Activated CD4-positive, CD25-positive, alpha-beta regulatory T cell treated with anti-CD3 and anti-CD28 coated beads, Interleukin-2, amount 50 U/mL, for 16 hours (primary cell): Measurements from ENCODE around the gene SGCD.

ENCODE experiments used
- DNase-seq: peaks from one replicate; pipeline ENCODE4 v3.0.0-alpha.2; 2020; ENCODE audit warnings: low read depth, low spot score

Gene SGCD

GRCh38 chr5:156513123-156513815 is 186.3 kb downstream of the SGCD start:
- no peak for DNase-seq

- no peak for DNase-seq
Observed at GRCh38 chr5:156515121-156515520, 188.2 kb downstream of the SGCD start.

DNA sequence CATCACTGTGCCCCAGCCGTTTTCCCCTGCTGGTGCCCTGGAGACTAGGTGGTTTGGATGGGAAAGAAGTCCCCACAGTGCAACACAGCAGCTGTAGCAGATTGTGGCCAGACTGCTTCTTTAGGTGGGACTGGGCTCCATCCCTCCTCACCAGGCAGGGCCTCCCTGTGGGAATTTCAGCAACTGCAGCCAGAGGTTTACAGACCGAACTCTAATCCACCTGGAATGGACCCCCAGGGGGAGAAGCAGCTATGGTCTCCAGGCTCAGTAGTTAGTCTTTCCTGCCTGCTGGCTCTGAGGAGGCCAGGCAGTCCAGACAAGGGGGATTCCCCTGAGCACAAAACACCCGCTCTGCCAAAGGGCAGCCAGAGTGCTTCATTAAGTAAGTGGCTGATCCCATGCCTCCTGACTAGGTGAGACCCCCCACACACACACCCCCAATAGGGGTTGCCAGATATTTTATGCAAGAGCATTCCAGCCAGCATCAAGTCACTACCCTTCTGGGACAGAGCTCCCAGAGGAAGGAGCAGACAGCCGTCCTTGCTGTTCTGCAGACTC is 188.9 kb downstream of the SGCD start:
- no peak for DNase-seq

- DNase-seq, result no peak
Observed at GRCh38 chr5:156522651-156523529, 195.9 kb downstream of the SGCD start.

GRCh38 chr5:156523607-156524006 is 196.6 kb downstream of the SGCD start:
- DNase-seq, result no peak

- no peak for DNase-seq
Observed at GRCh38 chr5:156526081-156526925, 199.3 kb downstream of the SGCD start.

DNA sequence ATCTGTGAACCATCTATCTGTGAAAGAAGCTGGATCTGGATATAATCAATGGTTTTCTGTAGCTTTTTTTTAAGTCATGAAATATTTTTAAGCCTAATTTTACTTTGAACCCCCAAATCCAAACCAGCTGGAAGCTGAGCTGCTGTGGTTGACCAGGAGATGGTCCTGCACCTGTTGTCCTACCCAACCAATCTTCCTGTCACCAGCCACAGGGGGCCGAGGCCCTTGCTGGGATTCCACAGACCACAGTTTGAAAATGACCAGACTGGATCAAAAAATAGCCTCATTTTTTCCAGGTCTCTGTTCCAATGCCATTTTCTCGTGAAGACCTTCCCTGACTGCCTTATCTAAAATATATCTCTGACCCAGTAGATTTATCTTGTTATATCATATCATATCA is 200.6 kb downstream of the SGCD start:
- DNase-seq, result no peak

- no peak for DNase-seq
Observed at GRCh38 chr5:156528673-156529072, 201.7 kb downstream of the SGCD start.

DNA sequence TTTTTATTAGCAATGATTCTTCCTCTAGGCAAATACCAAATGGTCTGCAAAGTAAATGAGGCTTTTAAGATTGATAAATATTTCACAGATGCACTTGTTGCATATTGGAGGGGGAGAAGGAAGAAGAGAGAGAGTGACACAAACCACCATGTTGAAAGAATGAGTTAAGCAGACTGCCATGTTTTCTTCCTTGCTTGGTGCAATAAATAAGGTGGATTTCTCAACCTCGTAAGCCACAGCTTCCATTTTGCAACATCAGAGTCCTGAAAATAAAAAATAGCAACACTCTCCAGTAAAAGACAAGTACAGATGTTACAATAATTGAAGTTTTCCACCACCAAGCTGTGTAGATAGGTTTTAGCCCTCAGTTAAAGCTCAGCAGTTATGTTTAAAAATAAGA is 202.9 kb downstream of the SGCD start:
- DNase-seq, result no peak

DNA sequence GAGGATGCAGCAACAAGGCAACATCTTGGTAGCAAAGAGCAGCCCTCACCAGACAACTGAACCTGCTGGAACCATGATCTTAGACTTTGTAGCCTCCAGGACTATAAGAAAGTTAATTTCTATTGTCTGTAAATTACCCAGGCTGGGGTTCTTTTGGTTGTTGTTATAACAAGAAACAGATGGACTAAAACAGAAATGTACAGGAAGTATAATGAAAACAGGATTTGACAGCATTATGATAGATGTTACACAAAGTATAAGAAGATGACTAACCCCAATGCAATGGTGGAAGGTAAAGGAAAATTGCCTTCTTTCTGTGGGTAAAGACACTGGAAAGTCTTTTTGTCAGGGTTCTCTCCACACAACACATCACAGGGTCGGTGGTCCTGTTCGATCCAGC is 204.2 kb downstream of the SGCD start:
- DNase-seq, result no peak

- DNase-seq, result no peak
Observed at GRCh38 chr5:156532921-156533320, 206.0 kb downstream of the SGCD start.

GRCh38 chr5:156534085-156534484 is 207.1 kb downstream of the SGCD start:
- no peak for DNase-seq

GRCh38 chr5:156534906-156535485 is 208.0 kb downstream of the SGCD start:
- DNase-seq, result no peak

DNA sequence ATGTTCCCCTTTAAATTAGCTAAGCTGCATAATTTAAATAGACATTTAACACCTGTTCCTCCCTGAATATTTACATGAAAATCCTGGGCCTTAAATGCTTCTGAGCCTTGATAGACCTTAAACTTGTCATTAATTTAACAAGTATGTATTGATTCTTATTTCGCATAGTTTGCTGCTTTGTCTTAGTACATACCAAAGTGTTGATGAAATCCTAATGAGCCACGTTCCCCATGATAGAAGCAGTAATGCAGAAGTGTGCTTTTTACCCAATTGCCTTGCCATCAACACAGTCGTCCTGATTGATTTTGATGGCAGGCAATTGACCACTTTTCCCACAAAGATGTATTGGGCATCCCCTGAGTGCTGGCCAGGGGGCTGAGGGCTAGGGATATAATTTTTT is 213.5 kb downstream of the SGCD start:
- DNase-seq, result no peak

GRCh38 chr5:156541582-156541981 is 214.6 kb downstream of the SGCD start:
- DNase-seq, result no peak

GRCh38 chr5:156543348-156544145 is 216.6 kb downstream of the SGCD start:
- no peak for DNase-seq

DNA sequence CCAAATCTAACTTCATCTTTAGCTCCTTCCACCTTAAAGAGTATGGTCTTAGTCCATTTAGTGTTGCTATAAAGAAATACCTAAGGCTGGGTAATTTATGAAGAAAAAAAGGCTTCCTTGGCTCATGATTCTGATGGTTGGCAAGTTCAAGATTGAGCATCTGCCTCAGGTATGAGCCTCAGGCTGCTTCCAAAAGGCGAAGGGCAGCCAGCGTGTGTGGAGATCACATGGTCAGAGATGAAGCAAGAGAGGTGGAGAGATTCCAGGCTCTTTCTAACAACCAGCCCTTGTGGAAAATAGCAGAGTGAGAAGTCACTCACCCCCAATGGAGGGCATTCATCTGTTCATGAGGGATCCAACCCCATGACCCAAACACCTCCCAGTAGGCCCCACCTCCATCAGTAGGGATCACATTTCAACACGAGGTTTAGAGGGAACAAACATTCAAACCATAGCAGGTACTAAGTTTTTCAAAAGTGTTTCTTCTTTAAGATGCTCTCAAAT is 225.9 kb downstream of the SGCD start:
- no peak for DNase-seq

DNA sequence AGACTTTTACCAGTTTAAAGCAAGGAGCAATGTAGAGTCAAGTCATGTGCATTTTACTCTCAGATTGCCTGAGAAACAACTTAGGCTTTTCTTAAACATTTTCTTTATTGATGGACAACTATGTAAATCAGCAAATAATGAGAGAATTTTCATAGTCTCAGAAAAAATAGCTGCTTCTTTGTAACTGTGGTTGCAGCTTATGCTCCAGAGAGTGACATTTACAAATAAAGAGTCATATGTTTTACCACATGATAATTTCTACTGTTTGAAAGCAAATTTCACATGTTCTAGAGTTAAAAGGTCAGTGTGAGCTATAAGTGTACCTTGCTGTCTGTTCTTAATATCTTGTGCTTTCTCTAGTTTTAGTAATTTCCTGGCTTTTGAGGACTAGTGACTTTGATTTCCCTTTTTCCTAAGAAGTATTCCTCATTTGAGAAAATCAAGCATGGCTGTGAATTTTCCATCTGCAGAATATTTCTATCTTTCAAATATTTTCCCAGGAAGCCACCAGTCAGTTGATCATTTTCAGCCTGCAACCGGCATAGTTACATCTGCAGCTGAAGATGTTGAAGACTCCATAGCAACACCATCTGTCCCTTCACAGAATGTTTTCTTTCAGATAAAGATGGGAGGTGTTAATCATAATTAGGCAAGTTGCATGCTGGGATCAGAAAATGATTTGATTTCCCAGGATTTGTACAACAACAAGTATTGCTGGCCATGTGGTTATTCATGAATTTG is 229.9 kb downstream of the SGCD start:
- no peak for DNase-seq

GRCh38 chr5:156560002-156560401 is 233.0 kb downstream of the SGCD start:
- no peak for DNase-seq

GRCh38 chr5:156561651-156562050 is 234.7 kb downstream of the SGCD start:
- DNase-seq, result no peak
